ENCODE measurements around the gene KCNQ1.
A peak's percentile ranks its signal among the peaks of the same experiment; 100 is the strongest.

Gene KCNQ1

DNA sequence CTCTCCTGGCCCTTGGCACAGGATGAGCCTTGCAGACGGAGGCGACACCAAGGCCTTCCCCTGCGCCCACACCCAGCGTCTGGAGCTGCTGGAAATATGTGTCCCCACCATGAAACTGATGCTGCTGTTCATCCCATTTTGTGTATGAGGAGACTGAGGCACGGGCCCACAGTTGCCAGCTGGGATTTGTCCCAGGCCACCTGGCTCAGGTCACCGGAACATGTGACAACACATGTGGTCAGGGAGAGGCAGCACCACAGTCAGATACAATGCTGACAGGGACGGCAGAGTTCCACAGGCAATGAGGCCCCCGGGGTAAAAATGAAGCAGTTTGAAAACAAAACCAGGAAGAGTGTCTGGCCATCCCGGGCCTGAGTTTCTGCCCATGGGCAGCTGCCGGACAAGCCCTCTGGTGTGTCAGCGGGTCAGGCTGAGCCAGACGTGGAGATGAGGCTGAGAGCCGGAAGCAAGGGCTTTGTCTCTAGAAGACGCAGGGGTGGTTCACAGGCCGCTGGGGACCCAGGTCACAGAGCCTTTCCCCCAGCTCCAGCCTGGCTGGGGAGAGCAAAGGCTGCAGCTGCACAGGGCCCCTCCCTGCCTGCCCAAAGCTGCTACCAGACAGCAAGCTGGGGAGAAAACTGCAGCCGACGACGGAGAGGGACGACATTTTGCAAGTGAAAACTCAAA lies 360.0 kb downstream of the KCNQ1 start:
- no peak for DNase-seq

DNA sequence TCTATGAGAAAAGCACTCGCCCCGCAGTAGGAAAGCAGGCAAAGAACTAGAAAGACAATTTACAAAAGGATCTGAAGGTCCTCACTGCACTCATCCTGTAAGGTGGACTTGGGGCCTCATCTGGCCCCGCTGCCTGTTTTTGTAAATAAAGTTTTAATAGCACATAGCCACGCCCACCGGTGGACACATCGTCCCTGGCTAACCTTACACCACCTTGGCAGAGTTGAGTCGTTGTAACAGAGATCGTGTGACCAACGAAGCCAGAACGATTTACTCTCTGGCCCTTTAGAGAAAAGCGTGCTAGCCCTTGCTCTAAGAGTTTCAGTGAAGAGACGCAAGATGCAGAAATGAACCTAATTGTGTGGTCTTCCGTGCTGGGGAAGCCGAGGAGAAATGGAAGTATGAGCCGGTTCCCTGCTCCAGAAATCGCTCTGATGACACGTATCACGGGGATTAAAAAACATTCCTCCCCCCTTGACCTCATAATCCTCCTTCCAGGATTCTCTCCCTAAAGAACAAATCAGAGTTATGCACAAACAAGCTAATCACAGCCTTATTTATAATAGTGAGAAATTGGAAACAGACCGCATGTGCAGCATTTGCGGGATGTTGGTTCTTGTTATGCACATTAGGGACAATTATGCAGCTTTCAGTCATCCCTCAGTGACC lies 360.7 kb downstream of the KCNQ1 start:
- DNase-seq: no peak

DNA sequence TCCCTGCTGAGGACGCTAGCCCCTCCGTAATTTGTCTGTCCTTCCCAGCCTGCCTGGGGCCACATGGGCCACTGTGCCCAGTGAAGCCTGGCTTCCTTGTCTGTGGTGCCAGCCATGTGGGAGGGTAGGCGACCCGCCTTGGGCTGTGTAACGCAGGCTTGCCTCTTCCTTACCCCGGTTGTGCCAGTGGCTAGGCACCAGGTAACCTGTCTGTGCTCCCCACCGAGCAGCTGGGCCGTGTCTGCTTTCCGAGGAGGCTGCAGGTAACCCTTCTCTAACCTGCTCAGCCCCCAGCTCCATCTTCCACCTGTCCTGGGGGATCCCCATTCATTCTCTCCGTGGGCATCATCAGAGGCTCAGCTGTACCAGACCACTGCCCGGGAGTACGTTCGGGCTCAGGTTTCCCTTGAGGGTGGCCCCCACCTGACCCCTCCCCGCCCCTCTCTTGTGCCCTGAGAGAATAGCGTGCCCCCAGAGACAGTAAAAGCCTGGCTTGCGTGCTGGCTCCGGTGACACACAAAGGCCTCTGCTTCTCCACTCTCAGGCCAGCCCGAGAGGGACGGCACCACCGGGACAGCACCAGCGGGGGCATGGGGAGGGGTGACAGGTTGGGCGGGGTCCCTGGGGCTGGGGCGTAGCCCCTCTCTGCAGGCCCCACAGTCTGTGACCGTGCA lies 361.7 kb downstream of the KCNQ1 start:
- DNase-seq: no peak

DNA sequence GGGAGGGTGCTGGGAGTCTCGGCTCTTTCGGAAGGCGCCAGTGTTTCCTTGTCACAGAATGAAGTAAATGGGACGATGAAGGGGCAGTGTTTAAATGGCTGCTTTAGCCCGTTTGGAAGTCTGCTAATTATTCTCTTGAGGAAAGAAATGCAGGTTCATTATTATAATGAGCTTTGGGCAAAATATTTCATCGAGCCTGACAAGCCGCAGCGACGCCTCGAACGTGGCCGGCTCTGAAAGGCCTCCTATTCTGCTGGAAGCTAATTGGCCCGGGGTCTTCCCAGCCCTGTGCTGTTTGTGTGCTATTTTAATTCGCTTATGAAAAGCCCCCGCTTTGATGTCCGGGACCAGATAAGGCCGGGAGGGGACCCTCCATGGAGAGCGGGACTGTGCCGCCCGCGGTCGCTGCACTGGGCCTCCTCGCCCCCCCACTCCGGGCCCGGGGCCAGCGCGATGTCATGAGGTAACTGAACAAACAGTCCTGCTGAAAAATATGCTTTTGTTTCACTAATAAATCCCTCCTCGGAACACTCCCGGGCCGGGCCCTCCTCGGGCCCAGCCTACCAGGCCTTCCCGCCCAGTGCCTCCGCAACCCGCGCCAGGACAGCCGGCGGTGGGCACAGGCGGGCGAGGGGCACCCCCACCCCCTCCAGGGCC lies 362.3 kb downstream of the KCNQ1 start:
- no peak for DNase-seq

DNA sequence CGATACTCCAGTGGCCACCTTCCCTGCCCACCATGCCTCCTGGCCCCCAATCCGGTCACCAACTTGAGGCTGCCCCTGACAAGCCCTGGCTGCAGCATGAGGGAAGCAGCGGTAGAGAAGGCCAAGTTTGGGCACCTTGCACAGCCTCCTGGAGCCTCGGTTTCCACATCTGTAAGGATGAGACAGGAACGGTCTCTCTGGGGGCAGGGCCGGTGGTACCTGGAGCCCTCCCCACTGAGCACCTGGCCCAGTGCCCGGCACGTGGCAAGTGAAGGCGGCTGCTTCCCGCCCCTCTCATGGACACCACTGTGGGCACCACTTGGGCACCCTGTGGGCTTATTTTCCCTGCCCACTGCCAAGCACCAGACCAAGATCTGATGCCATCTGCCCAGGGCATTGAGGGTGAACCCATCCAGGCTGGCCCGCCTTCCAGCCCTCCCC lies 363.0 kb downstream of the KCNQ1 start:
- no peak for DNase-seq

DNA sequence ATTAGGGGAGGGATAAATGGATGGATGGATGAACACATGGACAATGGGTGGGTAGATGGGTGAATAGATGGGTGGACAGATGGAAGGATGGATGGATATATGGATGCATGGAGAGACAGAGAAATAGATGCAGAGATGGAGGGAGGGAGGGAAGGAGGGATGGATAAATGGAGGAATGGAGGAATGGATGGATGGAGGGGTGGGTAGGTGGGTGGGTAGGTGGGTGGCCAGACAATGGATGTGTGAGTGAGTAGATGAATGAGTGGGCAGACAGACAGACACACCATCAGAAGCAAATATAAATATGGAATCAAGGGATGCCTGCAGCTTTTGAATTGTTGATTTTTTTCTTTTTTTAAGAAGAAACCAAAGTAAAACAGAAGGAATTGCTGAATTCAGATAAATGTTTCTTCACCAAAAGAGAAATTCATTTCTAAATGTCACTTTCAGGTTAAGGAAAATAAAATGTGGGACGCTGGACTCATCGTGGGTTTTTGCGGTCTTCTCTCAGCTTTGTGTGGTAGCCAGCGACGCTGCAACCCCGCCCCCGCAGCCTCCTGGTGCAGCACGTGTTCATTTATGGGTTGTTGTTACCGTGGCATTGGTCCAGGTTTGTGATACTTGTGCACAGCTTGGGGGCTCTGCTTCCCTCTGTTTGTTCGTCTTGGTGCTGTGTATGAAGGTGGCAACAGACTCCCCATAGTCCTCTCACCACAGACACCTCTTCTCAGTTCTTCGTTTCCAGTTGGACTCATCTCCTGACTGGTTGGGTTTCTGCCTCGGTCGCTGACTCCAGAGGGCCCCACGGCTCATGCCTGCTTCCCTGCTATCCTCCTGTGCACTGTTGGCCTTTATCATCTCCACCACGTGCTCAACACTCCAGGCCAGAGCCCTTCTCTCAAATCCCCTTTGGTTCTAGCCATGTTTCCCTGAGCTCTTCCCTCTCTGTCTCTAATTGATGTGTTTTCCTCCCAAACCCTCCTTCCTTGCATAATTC lies 364.3 kb downstream of the KCNQ1 start:
- DNase-seq: no peak

DNA sequence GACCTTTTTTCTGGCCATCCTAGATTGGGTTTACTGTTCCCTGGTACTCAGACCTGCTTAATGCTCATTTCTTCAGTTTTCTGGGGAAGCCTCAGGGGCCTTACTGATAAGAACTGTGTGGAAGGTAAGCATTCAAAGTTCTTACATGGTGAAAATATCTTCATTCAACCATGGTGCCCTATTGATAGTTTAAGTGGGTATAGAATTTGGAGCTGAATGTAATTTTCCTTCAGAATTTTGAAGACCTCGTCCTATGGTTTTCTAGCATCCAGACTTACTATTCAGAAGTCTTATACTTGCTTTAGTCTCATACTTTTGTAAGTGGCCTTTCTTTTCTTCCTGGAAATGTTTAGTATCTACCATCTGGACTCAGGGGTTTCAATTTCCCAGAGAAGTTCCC lies 365.0 kb downstream of the KCNQ1 start:
- DNase-seq: no peak

DNA sequence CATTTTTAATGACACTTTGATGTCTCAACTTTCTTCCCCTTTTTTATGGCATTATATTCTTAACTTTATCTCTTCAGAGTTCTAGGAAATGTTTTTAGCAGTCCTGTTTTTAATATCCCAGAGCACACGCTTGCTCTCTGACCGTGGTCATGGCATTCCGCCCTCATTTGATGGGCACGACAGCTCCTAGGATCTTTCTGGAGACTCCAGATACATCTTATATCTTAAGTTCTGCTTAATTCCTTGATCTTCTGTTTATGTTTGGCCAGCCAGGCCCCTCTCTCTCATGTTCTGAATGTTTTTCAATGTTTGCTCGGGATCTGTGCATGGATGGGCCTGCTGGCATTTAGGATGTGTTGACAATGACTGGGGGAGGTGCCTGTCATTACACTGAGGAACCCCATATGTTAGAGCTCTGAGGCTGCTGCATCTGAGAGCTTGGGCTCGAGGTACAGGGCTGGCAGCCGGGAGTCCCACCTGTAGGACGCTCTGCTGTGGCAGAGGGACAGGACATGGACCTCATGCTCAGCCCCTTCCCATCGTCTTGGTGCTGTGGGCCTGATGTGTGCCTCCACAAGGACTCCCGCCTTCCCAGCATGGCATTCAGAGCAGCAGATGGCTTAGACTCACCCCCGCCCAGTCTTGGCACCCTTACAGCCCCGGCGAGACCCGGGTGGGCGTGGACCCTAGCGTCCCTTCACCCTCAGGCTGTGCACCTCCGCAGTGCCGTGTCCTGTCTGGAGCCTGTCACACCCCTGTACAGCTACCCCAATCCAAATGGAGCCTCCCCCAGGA lies 365.8 kb downstream of the KCNQ1 start:
- DNase-seq: no peak

DNA sequence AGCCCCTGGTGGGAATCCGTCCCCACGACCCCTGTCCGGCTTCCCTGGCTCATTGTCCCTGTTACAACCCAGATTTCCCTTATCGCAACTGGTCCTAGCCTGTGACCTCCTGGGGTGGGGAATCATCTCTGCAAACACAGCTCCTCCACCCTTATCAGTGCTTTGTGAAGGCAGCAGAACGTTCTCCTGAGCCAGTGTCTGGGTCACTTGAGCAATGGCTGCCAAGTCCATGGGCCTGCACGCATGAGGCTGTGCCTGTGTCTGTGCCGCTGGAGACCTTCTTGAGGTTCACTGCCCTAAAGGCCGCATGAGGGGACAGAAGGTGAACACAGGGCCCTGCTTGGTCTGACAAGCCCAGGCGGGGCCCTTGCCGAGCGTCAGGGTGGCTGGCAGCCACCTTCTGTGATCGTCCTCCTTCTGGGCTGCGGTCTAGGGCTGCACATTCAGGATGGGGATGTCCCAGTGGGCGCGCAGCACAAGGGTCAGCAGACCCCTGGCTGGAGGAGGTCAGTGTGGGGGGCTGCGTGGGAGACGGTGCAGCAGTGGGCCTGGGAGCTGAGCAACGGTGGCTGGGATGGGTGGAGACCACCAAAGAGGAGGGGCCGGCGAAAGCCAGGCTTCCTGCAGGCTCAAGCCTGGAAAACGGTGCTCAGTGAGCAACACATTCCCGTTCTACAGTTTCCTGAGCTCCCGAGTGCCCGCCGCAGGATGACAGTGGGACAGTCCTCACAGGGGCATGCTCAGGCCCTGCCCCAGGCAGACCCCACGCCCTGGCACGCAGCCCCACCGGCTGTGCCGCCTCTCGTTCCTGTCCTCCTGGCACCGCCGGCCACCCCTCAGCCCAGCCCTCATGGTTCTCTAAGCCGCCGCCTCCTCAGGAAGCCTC lies 366.6 kb downstream of the KCNQ1 start:
- DNase-seq: no peak

DNA sequence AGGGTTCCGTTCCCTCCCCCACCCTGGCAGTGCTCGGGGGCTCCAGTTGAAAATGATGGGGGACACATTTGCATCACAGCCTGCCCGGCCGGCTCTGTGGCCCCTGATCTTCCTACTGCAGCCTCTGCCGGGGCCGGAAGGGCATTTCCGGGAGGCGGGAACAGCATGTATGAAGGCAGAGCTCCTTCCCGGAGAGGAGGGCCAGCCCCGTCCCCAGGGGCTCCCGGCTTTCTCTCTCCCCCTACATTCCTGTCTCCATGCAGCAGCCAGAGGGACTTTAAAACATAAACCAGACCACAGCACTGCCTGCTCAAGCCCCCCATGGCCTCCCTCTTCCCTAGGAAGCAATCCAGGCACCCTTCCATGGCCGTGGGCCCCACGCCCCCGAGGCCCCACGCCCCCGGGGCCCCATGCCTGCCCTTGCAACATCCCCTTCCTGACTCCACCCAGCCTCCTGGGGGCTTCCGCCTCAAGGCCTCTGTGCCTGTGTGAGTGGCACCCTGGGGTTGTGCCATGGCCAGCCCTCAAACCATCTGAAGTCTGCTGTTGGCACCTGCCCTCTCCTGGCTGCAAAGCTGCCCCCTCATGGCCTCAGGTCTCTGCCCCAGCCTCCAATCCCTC lies 367.7 kb downstream of the KCNQ1 start:
- DNase-seq: no peak

DNA sequence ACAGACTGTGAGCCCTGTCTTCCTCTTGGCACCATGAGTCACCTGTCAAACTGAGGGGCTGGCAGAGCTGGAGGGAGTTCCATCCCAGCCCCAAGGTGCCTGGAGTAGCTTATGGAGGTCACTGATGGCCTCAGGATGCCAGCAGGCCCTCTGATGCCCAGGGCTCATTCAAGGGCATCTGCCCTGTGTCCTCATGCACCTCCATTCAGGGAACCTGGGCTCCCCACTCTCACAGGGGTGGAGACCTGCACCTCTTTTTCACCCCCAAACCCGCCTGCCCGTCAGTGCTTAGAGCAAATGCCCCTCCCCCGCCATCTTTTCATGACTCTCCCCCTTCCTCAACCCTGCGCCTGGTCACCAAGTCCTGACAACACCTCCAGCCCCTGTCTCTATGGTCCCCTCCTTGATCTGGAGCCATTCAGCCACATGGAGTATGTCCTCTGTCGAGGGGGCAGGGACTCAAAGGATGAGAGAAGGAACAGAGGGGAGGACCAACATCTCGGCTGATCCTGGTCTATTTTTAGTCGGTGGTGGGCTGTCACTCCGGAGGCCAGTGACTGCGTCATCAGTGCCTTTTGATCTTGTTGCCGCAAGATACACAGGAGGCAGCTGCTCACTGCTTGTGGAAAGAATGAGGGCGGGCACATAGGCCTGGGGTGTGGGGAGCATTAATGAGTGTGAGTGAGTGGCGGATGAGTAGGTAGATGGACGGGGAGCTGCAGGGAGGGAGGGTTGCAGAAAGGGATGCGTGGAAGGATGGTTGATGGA lies 368.5 kb downstream of the KCNQ1 start:
- peak; percentile 35 for DNase-seq

DNA sequence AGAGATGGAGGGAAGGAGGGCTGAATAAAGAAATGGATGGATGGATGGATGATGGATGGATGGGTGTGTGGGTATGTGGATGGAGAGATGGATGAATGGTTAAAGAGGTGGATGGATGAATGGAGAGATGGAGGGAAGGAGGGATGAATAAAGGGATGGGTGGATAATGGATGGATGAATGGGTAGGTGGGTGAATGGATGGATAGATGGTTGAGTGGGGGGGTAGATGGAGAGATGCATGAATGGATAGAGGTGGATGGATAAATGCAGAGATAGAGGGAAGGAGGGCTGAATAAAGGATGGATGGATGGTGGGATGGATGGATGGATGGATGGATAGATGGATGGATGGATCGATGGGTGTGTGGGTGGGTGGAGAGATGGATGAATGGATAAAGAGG lies 369.2 kb downstream of the KCNQ1 start:
- DNase-seq: no peak

DNA sequence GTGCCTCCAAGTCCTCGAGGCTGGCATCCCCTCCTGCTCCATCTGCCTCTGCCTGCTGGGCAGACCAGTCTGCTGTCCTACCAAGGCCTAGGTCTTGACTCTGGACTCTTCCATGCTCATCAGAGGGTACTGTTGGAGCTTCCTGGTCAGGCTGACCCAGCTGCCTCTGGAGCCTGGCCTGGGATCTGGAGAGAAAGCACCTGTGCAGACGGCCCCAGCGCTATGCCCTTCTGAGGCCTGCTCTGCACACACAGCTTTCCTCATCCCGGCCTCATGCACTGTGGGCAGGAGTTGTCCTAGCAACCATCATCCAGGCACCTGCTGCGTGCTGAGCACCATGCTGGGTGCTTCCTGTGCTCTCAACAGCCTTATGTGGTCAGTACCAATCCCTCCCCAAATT lies 369.9 kb downstream of the KCNQ1 start:
- peak; percentile 91 for DNase-seq

DNA sequence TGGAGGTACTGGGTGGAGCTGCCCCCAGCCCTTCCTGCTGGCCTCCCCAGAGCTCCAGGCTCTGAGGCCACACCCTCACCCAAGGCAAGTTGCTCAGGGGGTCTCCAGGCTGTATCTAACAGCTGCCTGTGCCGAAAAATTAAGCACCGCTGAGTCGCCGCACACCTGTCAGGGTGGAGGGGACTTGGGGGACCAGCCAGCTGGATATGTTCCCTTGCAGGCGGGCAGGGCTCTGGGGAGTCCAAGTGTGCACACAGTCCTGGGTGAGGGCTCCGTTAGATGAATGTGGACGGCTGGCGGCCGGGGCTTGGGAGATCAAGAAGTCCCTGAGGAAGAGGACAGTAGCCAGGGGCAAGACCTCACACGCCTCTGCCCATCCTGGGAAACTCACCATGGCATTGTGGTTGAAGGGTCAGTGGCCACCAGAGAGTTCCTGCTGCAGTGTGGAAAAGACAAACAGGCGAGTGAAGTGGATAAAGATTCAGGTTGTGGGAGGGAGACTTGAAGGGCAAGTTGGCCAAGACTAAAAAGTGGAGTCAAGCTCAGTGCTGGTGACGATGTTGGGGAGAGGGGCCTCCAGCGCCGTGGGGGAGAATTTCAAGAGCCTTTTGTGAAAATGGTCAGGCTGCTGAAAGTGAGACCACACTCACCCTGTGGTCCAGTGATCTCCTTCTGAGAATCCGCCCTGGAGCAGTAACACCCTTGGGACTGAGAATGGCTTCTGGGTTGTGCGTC lies 371.1 kb downstream of the KCNQ1 start:
- DNase-seq: no peak

DNA sequence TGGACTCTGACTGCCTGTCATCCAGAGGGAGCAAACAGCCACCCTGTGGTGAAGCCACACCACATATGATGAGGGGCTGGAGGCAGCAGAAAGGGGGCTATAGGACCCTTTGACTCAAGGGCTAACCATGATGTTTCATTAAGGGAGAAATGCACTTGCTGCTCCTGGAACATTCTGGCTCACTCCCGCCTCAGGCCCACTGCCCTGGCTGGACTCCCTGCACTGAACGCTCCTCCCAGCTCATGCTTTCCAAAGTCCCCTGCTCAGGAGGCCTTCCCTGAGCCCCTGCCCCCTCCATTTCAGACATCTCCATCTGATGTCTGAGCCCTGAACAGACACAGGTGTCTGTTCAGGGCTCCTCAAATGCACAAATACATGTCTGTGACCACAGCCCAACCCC lies 371.7 kb downstream of the KCNQ1 start:
- DNase-seq: no peak

DNA sequence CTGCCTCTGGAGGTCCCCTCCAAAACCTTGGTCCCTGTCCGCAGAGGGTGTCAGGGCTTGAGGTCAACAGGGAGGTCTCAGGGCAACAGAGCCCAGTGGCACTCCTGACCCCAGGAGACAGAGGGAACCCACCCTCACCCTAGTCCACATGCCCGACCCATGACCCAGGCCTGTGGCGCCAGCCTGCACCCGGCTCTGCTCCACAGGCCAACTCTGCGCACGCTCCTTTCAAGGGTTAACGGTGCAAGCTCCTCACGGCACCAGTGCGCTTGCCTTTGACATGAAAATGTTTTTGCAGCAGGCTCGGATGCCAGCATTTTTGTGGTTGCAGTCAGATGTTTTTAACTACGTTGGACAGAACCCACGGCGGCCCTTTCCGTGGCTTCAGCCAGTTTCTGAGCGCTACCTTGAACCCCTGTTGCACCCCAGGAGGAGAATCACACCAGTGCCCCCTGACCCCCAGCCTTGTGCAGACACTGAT lies 372.2 kb downstream of the KCNQ1 start:
- no peak for DNase-seq

DNA sequence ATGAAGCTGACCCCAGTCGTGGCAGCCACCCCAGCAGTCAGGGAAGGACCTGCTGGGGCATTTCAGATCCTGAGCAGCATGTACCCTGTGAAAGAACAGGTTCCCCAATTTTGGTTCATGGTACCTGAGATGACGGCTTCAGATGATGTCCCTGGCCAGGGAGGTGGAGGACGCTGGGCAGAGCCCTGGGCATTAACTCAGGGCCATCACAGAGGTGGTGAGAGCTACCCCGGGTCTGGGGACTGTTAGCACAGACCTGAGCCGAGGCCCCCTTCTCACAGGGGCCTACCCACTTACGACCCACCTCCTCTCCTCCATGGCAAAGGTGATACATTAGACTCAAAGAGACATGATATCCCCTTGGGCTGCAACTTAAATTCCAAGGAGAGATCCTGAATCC lies 372.6 kb downstream of the KCNQ1 start:
- DNase-seq: no peak

DNA sequence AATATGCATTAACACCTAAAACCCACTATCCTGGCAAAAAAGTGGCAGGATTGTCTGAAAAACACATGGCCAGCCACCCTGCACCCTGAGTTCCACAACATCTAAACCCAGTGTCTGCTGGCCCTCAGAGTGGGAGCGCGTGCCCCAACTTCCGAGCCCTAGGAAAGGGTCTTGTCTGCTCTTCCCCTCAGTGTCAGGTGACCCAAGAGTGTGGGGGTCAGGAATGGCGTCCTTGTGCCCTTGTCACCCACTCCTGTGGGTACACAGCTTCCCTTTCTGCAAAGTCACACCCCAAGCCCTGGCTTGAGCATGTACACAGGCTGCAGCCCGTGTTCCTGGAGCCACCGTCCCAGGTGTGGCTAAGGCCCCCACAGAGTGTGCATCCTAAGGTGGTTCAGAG lies 373.2 kb downstream of the KCNQ1 start:
- no peak for DNase-seq
